GM12878 (cell line): ENCODE data around the gene EMB. TPM values are rescaled to one million over a fixed set of nuclear protein-coding genes. Genes with fewer than 3 reads are reported as not detected.
A peak's percentile ranks its signal among the peaks of the same experiment; 100 is the strongest.
"Not testable (repeated sequence)": the region's sequence is repeated elsewhere in the genome, so short reads cannot be mapped to it uniquely, and the experiment has no call there.

Experiments used
- ATAC-seq: fragments of 200-7000 bp; cut with Tn5 transposase; 3 replicates; pipeline ENCODE4 v1.9.1; 2020; ENCODE audit warnings: mild to moderate bottlenecking, moderate library complexity
- BruUV-seq: library from RNA; stranded (reverse); fragments of 400-500 nt; replicated peaks from 2 replicates; lab custom pipeline; 2021; lab: Mats Ljungman, UMichigan
- CTCF ChIA-PET: fragments of 300-600 bp; sonication (Branson Sonifier 250); formaldehyde crosslinking; extraction: SDS; loops from one replicate; lab custom pipeline; 2021; ENCODE audit warnings: inconsistent platforms; lab: Yijun Ruan, JAX
- POLR2A ChIA-PET: fragments of 350-600 bp; formaldehyde crosslinking; extraction: SDS; loops from one replicate; lab custom pipeline; 2021; ENCODE audit warnings: inconsistent platforms; lab: Charles Lee
- RAD21 ChIA-PET: fragments of 300-600 bp; sonication (Branson Sonifier 250); formaldehyde crosslinking; loops from one replicate; lab custom pipeline; 2023; ENCODE audit warnings: antibody characterized with exemption; ENCODE audit not compliant: unreplicated experiment; lab: Charles Lee
- SMC1A ChIA-PET: fragments of 300-600 bp; sonication (Branson Sonifier 250); formaldehyde crosslinking; loops from one replicate; lab custom pipeline; 2023; ENCODE audit not compliant: unreplicated experiment, uncharacterized antibody; lab: Charles Lee
- DNase-seq: peaks from one replicate; pipeline ENCODE4 v3.0.0-alpha.2; 2011; ENCODE audit warnings: low read depth, low spot score
- FAIRE-seq: peaks from 3 replicates; lab custom pipeline; 2011; peaks lifted over from hg19 to GRCh38; lab: Jason Lieb, UNC
- H2AFZ ChIP-seq: 2 replicates; pipeline ENCODE4 v1.6.0; 2011; ENCODE audit warnings: low read depth, low read length, control low read depth; ENCODE audit not compliant: control insufficient read depth
- H3K27ac ChIP-seq: 2 replicates; pipeline ENCODE4 v1.5.1; 2011; ENCODE audit warnings: control low read depth; ENCODE audit not compliant: control insufficient read depth, insufficient read depth
- H3K27me3 ChIP-seq, 2 experiments: replicated peaks in 1 of 2; 2 replicates each; pipeline versions ENCODE4 v1.6.0 to v1.6.1; 2011; ENCODE audit warnings: low read length in 1 of 2; ENCODE audit not compliant: control insufficient read depth in 2 of 2, insufficient read depth in 2 of 2
- H3K36me3 ChIP-seq, 2 experiments: 2 replicates each; pipeline ENCODE4 v1.5.1; 2011; ENCODE audit warnings: low read length in 1 of 2; ENCODE audit not compliant: control insufficient read depth in 2 of 2, insufficient read depth in 2 of 2
- H3K4me1 ChIP-seq: 2 replicates; pipeline ENCODE4 v1.6.1; 2011; ENCODE audit warnings: mild to moderate bottlenecking, low read length, moderate library complexity, mixed read lengths; ENCODE audit not compliant: control insufficient read depth, insufficient read depth
- H3K4me2 ChIP-seq: 2 replicates; pipeline ENCODE4 v1.6.0; 2011; ENCODE audit warnings: control low read depth; ENCODE audit not compliant: control insufficient read depth, insufficient read depth
- H3K4me3 ChIP-seq: fragments of 200-600 bp; sonication (generic); 2 replicates; pipeline ENCODE4 v1.5.1; 2016
- H3K79me2 ChIP-seq: 2 replicates; pipeline ENCODE4 v1.6.0; 2011; ENCODE audit warnings: low read length; ENCODE audit not compliant: control insufficient read depth, insufficient read depth
- H3K9ac ChIP-seq: 2 replicates; pipeline ENCODE4 v1.8.0; 2011; ENCODE audit warnings: low read length, control low read depth, mixed read lengths; ENCODE audit not compliant: control insufficient read depth, insufficient read depth
- H3K9me3 ChIP-seq: replicated peaks from 3 replicates; pipeline ENCODE4 v1.5.1; 2011; ENCODE audit warnings: mild to moderate bottlenecking, low read length; ENCODE audit not compliant: control insufficient read depth, insufficient read depth
- H4K20me1 ChIP-seq: 2 replicates; pipeline ENCODE4 v1.6.0; 2011; ENCODE audit not compliant: control insufficient read depth, insufficient read depth
- EP300 ChIP-seq, 2 experiments: fragments of 150-350 bp in 1 of 2; IDR thresholded peaks; 2 replicates each; pipeline ENCODE4 v1.6.1; 2011 to 2012; ENCODE audit warnings: low read depth in 2 of 2, low read length in 2 of 2, borderline replicate concordance in 1 of 2, improper control_type of control experiment in 1 of 2, inconsistent platforms in 1 of 2; ENCODE audit not compliant: control insufficient read depth in 1 of 2
- GABPA ChIP-seq: IDR thresholded peaks from 2 replicates; pipeline ENCODE4 v1.6.1; 2014; ENCODE audit warnings: antibody characterized with exemption, low read depth, mild to moderate bottlenecking, inconsistent platforms
- IKZF2 ChIP-seq, 2 experiments: fragments of 450-650 bp; IDR thresholded peaks; 2 replicates each; pipeline ENCODE4 v1.6.1; 2017; ENCODE audit warnings: mild to moderate bottlenecking in 2 of 2, moderate library complexity in 2 of 2
- IRF3 ChIP-seq: fragments of 450-650 bp; IDR thresholded peaks from 2 replicates; pipeline ENCODE4 v1.6.1; 2014; ENCODE audit warnings: mild to moderate bottlenecking
- SP1 ChIP-seq: IDR thresholded peaks from one replicate; pipeline ENCODE4 v1.6.1; 2011; ENCODE audit warnings: low read depth, low read length
- SPI1 ChIP-seq: IDR thresholded peaks from 2 replicates; pipeline ENCODE4 v1.6.1; 2011; ENCODE audit warnings: low read depth, mild to moderate bottlenecking, low read length, moderate library complexity, borderline replicate concordance; ENCODE audit not compliant: insufficient read depth
- TCF7 ChIP-seq: IDR thresholded peaks from 2 replicates; pipeline ENCODE4 v1.6.1; 2014; ENCODE audit warnings: antibody characterized with exemption, borderline replicate concordance
- WRNIP1 ChIP-seq: IDR thresholded peaks from 2 replicates; pipeline ENCODE4 v1.6.1; 2011; ENCODE audit warnings: low read depth, low read length, improper control_type of control experiment, borderline replicate concordance
- ZNF687 ChIP-seq: fragments of 450-650 bp; IDR thresholded peaks from 2 replicates; pipeline ENCODE4 v1.6.1; 2017; ENCODE audit warnings: mild to moderate bottlenecking, moderate library complexity
- WGBS: methylation state at CpG from one replicate; pipeline ENCODE4 v1.1.6; 2016; ENCODE audit warnings: low lambda C conversion rate; ENCODE audit not compliant: insufficient replicate concordance, insufficient coverage; ENCODE audit errors: missing lambda C conversion rate; 5-methylcytosine and 5-hydroxymethylcytosine counted together
- in situ Hi-C: fragments of 300-500 bp; cut with MboI; formaldehyde crosslinking; loops from 9 replicates; pipeline ENCODE4 v1.14.3; 2018; ENCODE audit warnings: mixed read lengths
- intact Hi-C: fragments of 100-400 bp; cut with micrococcal nuclease; formaldehyde crosslinking; loops from one replicate; pipeline ENCODE4 v1.14.2; 2022; ENCODE audit not compliant: unreplicated experiment
- polyA plus RNA-seq, 11 experiments: library from polyadenylated mRNA; depleted of rRNA in 4 of 11; unstranded in 6 of 11; stranded (reverse) in 5 of 11; fragments of >200 nt; fragmentation: Nextera tagmentation in 4 of 11; fragmentation: Illumina TruSeq in 1 of 11; extraction: Ambion mirVana in 4 of 11; extraction: Trizol in 1 of 11; gene quantifications; 1 replicate in 1 of 11; 2 replicates in 10 of 11; pipeline versions ENCODE4 v1.2.1 to v1.2.3, GENCODE V29; 2011 to 2016; ENCODE audit warnings: inconsistent platforms in 2 of 11, missing spikeins in 2 of 11, low read depth in 1 of 11
- total RNA-seq, 4 experiments: library from RNA; depleted of rRNA in 3 of 4; stranded (reverse); fragments of >200 nt in 3 of 4; fragmentation: Illumina TruSeq in 1 of 4; extraction: Trizol in 1 of 4; gene quantifications; 2 replicates each; pipeline versions ENCODE4 v1.2.1 to v1.2.3, GENCODE V29; 2013 to 2021

EMB gene
- total and polyA plus RNA-seq, 10 of the 15 experiments (the other 5 are each of a cell fraction or from before 2014, with no cell fraction given): 7.0 to 48.9 (median 37.7) TPM

- TF ChIP-seq EP300 (IDR thresholded peaks at IDR 0.05; ENCODE audit: borderline replicate concordance in 1 of 2, control insufficient read depth in 1 of 2, low read depth in 2 of 2, low read length in 2 of 2): no peak
- TF ChIP-seq IRF3: no peak
- no peak for TF ChIP-seq WRNIP1
- peak in 1 of 2 experiments; percentile 43; a peak in 1 of 4 replicates for TF ChIP-seq IKZF2 (IDR thresholded peaks at IDR 0.05)
- no peak for TF ChIP-seq ZNF687
- TF ChIP-seq SP1: no peak
- TF ChIP-seq TCF7: no peak
- no peak for TF ChIP-seq GABPA
- TF ChIP-seq SPI1: no peak
- TF ChIP-seq, all 136 proteins: peak for 15
These were observed at the start of gene EMB (continued) for GRCh38 chr5:50440651-50441492.

GRCh38 chr5:50489491-50489890, 48.4 kb upstream of the EMB start:
- POLR2A ChIA-PET, H3K4me1 ChIP-seq, DNase-seq, BruUV-seq, intact Hi-C loops, CTCF ChIA-PET, H3K4me3 ChIP-seq, in situ Hi-C loops, ATAC-seq, RAD21 ChIA-PET, H3K4me2 ChIP-seq, H3K79me2 ChIP-seq, H4K20me1 ChIP-seq, SMC1A ChIA-PET, H3K9ac ChIP-seq, H3K36me3 ChIP-seq, H2AFZ ChIP-seq, H3K27ac ChIP-seq, H3K9me3 ChIP-seq, FAIRE-seq, H3K27me3 ChIP-seq: not testable (repeated sequence)
- WGBS: 64% methylated on average over 9 of the region's 10 CpGs

GRCh38 chr5:50478790-50479189, 37.7 kb upstream of the EMB start:
- H2AFZ ChIP-seq, H3K4me1 ChIP-seq, in situ Hi-C loops, RAD21 ChIA-PET, H4K20me1 ChIP-seq, H3K27me3 ChIP-seq, BruUV-seq, H3K36me3 ChIP-seq, FAIRE-seq, H3K79me2 ChIP-seq, H3K9me3 ChIP-seq, H3K4me2 ChIP-seq, POLR2A ChIA-PET, H3K27ac ChIP-seq, H3K4me3 ChIP-seq, DNase-seq, intact Hi-C loops, H3K9ac ChIP-seq: not testable (repeated sequence)
- ChIA-PET CTCF (interaction anchor here (0.6 kb wide), 1 partner anchor 50 kb away, joined by 3 read pairs; no protein-coding TSS in a partner anchor), SMC1A (interaction anchor here (0.6 kb wide), 1 partner anchor 315 kb away, joined by 3 read pairs; no protein-coding TSS in a partner anchor)
- ATAC-seq: peak; percentile 12; the same call in 2 of the 3 replicates
- WGBS: 41% methylated on average over 2 of the region's 2 CpGs
